ENCODE results near the gene SLIT3. TPM values are rescaled to one million over a fixed set of nuclear protein-coding genes. Genes with fewer than 3 reads are reported as not detected.

The SLIT3 gene
- total RNA-seq, 2 donors from 2014 or later: 67.1 to 140 TPM

- DNase-seq (ENCODE audit: low spot score): no peak
- intact Hi-C loops (cut with DNase I): no loop called here
Observed at GRCh38 chr5:168974082-168974481, 326.9 kb downstream of the SLIT3 start.

- intact Hi-C loops (cut with DNase I): no loop called here
- DNase-seq (ENCODE audit: low spot score): no peak
Observed at GRCh38 chr5:168972731-168973130, 328.2 kb downstream of the SLIT3 start.

- DNase-seq (ENCODE audit: low spot score): no peak
- intact Hi-C loops (cut with DNase I): no loop called here
Observed at GRCh38 chr5:168971100-168971499, 329.8 kb downstream of the SLIT3 start.

- no peak for DNase-seq (ENCODE audit: low spot score)
- intact Hi-C loops (cut with DNase I): no loop called here
Observed at GRCh38 chr5:168969326-168969886, 331.5 kb downstream of the SLIT3 start.

- no peak for DNase-seq (ENCODE audit: low spot score)
- intact Hi-C loops (cut with DNase I): no loop called here
Observed at GRCh38 chr5:168967882-168968620, 332.9 kb downstream of the SLIT3 start.

- intact Hi-C loops (cut with DNase I): no loop called here
- DNase-seq (ENCODE audit: low spot score): no peak
Observed at GRCh38 chr5:168965638-168966037, 335.3 kb downstream of the SLIT3 start.

GRCh38 chr5:168964182-168964581 is 336.8 kb downstream of the SLIT3 start:
- no peak for DNase-seq (ENCODE audit: low spot score)
- intact Hi-C loops (cut with DNase I): no loop called here

GRCh38 chr5:168962306-168962705 is 338.6 kb downstream of the SLIT3 start:
- DNase-seq (ENCODE audit: low spot score): no peak
- intact Hi-C loops (cut with DNase I): no loop called here

GRCh38 chr5:168961681-168962080 is 339.3 kb downstream of the SLIT3 start:
- no peak for DNase-seq (ENCODE audit: low spot score)
- intact Hi-C loops (cut with DNase I): loop anchor here in 1 of 2 donors (2.0 kb wide), 1 partner anchor 61 kb away; no protein-coding TSS in a partner anchor

GRCh38 chr5:168960497-168960896 is 340.4 kb downstream of the SLIT3 start:
- intact Hi-C loops (cut with DNase I): loop anchor here in 1 of 2 donors (2.0 kb wide), 1 partner anchor 60 kb away; no protein-coding TSS in a partner anchor

GRCh38 chr5:168953351-168953750 is 347.6 kb downstream of the SLIT3 start:
- DNase-seq (ENCODE audit: low spot score): no peak
- intact Hi-C loops (cut with DNase I): no loop called here

More at GRCh38 chr5:168960497-168960896, 340.4 kb downstream of the SLIT3 start:
- DNase-seq (ENCODE audit: low spot score): no peak

- DNase-seq (ENCODE audit: low spot score): no peak
- intact Hi-C loops (cut with DNase I): no loop called here
Observed at GRCh38 chr5:168952196-168952595, 348.7 kb downstream of the SLIT3 start.

- no peak for DNase-seq (ENCODE audit: low spot score)
- intact Hi-C loops (cut with DNase I): no loop called here
Observed at GRCh38 chr5:168951769-168952168, 349.2 kb downstream of the SLIT3 start.

- DNase-seq (ENCODE audit: low spot score): no peak
- intact Hi-C loops (cut with DNase I): no loop called here
Observed at GRCh38 chr5:168951356-168951755, 349.6 kb downstream of the SLIT3 start.

- no peak for DNase-seq (ENCODE audit: low spot score)
- intact Hi-C loops (cut with DNase I): no loop called here
Observed at GRCh38 chr5:168950241-168950951, 350.5 kb downstream of the SLIT3 start.

- DNase-seq (ENCODE audit: low spot score): no peak
- intact Hi-C loops (cut with DNase I): no loop called here
Observed at GRCh38 chr5:168948746-168949145, 352.2 kb downstream of the SLIT3 start.

- DNase-seq (ENCODE audit: low spot score): no peak
- intact Hi-C loops (cut with DNase I): no loop called here
Observed at GRCh38 chr5:168947212-168947868, 353.6 kb downstream of the SLIT3 start.

- intact Hi-C loops (cut with DNase I): no loop called here
Observed at GRCh38 chr5:168946363-168946762, 354.6 kb downstream of the SLIT3 start.

GRCh38 chr5:168944004-168944403 is 356.9 kb downstream of the SLIT3 start:
- intact Hi-C loops (cut with DNase I): no loop called here
- DNase-seq (ENCODE audit: low spot score): no peak

More at GRCh38 chr5:168946363-168946762, 354.6 kb downstream of the SLIT3 start:
- no peak for DNase-seq (ENCODE audit: low spot score)
